GM23338 (cell line): ENCODE results near the gene F2RL2. TPM values are rescaled to one million over a fixed set of nuclear protein-coding genes. Genes with fewer than 3 reads are reported as not detected.

Experiments used
- ATAC-seq: fragments of 200-7000 bp; cut with Tn5 transposase; 3 replicates; pipeline ENCODE4 v1.9.1; 2020
- DNase-seq: peaks from one replicate; pipeline ENCODE4 v3.0.0-alpha.2; 2015; ENCODE audit warnings: low spot score
- H2AFZ ChIP-seq: fragments of 200-600 bp; sonication (generic); 2 replicates; pipeline ENCODE4 v1.8.0; 2016; ENCODE audit warnings: antibody characterized with exemption, mild to moderate bottlenecking, moderate library complexity
- H3F3A ChIP-seq: fragments of 200-600 bp; sonication (generic); replicated peaks from 2 replicates; pipeline ENCODE4 v1.8.0; 2017; ENCODE audit warnings: antibody characterized with exemption, mixed run types, low read depth
- H3K27ac ChIP-seq: fragments of 200-600 bp; sonication (generic); 2 replicates; pipeline ENCODE4 v1.6.1; 2016; ENCODE audit warnings: low read depth
- H3K27me3 ChIP-seq: fragments of 200-600 bp; sonication (generic); 2 replicates; pipeline ENCODE4 v1.8.0; 2016; ENCODE audit warnings: mild to moderate bottlenecking, mixed run types, moderate library complexity; ENCODE audit not compliant: insufficient read depth
- H3K36me3 ChIP-seq: fragments of 200-600 bp; sonication (generic); 2 replicates; pipeline ENCODE4 v1.8.0; 2016; ENCODE audit warnings: mild to moderate bottlenecking; ENCODE audit not compliant: insufficient read depth
- H3K4me1 ChIP-seq: fragments of 200-600 bp; sonication (generic); 2 replicates; pipeline ENCODE4 v1.8.0; 2016; ENCODE audit warnings: mild to moderate bottlenecking, moderate library complexity; ENCODE audit not compliant: insufficient read depth
- H3K4me2 ChIP-seq: fragments of 200-600 bp; sonication (generic); 2 replicates; pipeline ENCODE4 v1.7.1; 2017; ENCODE audit warnings: mixed run types
- H3K4me3 ChIP-seq: fragments of 200-600 bp; sonication (generic); 2 replicates; pipeline ENCODE4 v1.6.1; 2016; ENCODE audit warnings: mixed run types
- H3K79me2 ChIP-seq: fragments of 200-600 bp; sonication (generic); replicated peaks from 2 replicates; pipeline ENCODE4 v1.8.0; 2017; ENCODE audit warnings: mild to moderate bottlenecking; ENCODE audit not compliant: insufficient read depth
- H3K9me2 ChIP-seq: fragments of 200-600 bp; sonication (generic); 2 replicates; pipeline ENCODE4 v1.8.0; 2017; ENCODE audit not compliant: insufficient read depth
- H4K20me1 ChIP-seq: fragments of 200-600 bp; sonication (generic); replicated peaks from 2 replicates; pipeline ENCODE4 v1.8.0; 2017; ENCODE audit warnings: mild to moderate bottlenecking; ENCODE audit not compliant: insufficient read depth
- H3K27ac Mint-ChIP-seq: 2 replicates; pipeline ENCODE4 v1.8.0; 2020; ENCODE audit warnings: inconsistent platforms, mild to moderate bottlenecking, moderate library complexity, mixed read lengths
- H3K27me3 Mint-ChIP-seq: 3 replicates; pipeline ENCODE4 v1.8.0; 2022; ENCODE audit warnings: low read depth, mild to moderate bottlenecking, moderate library complexity, mixed read lengths, inconsistent platforms; ENCODE audit not compliant: insufficient read depth, poor library complexity
- H3K36me3 Mint-ChIP-seq: 3 replicates; pipeline ENCODE4 v1.8.0; 2021; ENCODE audit warnings: low read depth, mild to moderate bottlenecking, inconsistent platforms, moderate library complexity, mixed read lengths
- H3K4me1 Mint-ChIP-seq: 3 replicates; pipeline ENCODE4 v1.8.0; 2020; ENCODE audit warnings: mild to moderate bottlenecking, inconsistent platforms, mixed read lengths
- H3K4me3 Mint-ChIP-seq: 3 replicates; pipeline ENCODE4 v1.8.0; 2021; ENCODE audit warnings: moderate library complexity, mild to moderate bottlenecking, inconsistent platforms, mixed read lengths
- H3K9me3 Mint-ChIP-seq: 3 replicates; pipeline ENCODE4 v1.8.0; 2020; ENCODE audit warnings: moderate library complexity, mild to moderate bottlenecking, inconsistent platforms, mixed read lengths
- CREB1 ChIP-seq: fragments of 250-450 bp; sonication (Bioruptor Pico); IDR thresholded peaks from 2 replicates; pipeline ENCODE4 v1.5.0; 2020; ENCODE audit warnings: low read depth, mild to moderate bottlenecking, moderate library complexity
- EZH2phosphoT487 ChIP-seq: fragments of 200-600 bp; sonication (generic); IDR thresholded peaks from one replicate; pipeline ENCODE4 v1.8.1; 2018; ENCODE audit warnings: antibody characterized with exemption; ENCODE audit not compliant: unreplicated experiment
- JUNB ChIP-seq: IDR thresholded peaks from one replicate; pipeline ENCODE4 v1.6.1; 2016; ENCODE audit warnings: antibody characterized with exemption; ENCODE audit not compliant: unreplicated experiment
- NANOG ChIP-seq: IDR thresholded peaks from 2 replicates; pipeline ENCODE4 v1.6.1; 2016; ENCODE audit warnings: antibody characterized with exemption, borderline replicate concordance
- POLR2AphosphoS5 ChIP-seq: IDR thresholded peaks from 2 replicates; pipeline ENCODE4 v1.6.1; 2016; ENCODE audit warnings: antibody characterized with exemption, low read depth
- REST ChIP-seq: IDR thresholded peaks from one replicate; pipeline ENCODE4 v1.6.1; 2018; ENCODE audit warnings: antibody characterized with exemption; ENCODE audit not compliant: unreplicated experiment
- STAT1 ChIP-seq: IDR thresholded peaks from one replicate; pipeline ENCODE4 v1.6.1; 2016; ENCODE audit warnings: antibody characterized with exemption; ENCODE audit not compliant: unreplicated experiment
- ZNF114 ChIP-seq: fragments of 250-450 bp; sonication (Bioruptor Pico); IDR thresholded peaks from 2 replicates; pipeline ENCODE4 v1.5.0; 2020; ENCODE audit warnings: mild to moderate bottlenecking, moderate library complexity
- ZNF462 ChIP-seq: fragments of 250-450 bp; sonication (Bioruptor Pico); IDR thresholded peaks from 2 replicates; pipeline ENCODE4 v1.5.0; 2020; ENCODE audit warnings: mild to moderate bottlenecking, moderate library complexity
- polyA plus RNA-seq: library from polyadenylated mRNA; unstranded; fragments of >200 nt; fragmentation: Nextera tagmentation; extraction: Ambion mirVana; gene quantifications from 2 replicates; pipeline ENCODE4 v1.2.1, GENCODE V29; 2016
- total RNA-seq: library from RNA; depleted of rRNA; stranded (reverse); fragments of >200 nt; shearing (Covaris generic); gene quantifications from 2 replicates; pipeline ENCODE4 v1.2.3, GENCODE V29; 2014
- TF ChIP-seq, protein P1 (sequence below): IDR thresholded peaks from 2 replicates; pipeline ENCODE4 v1.6.1; 2016; ENCODE audit warnings: antibody characterized with exemption
- TF ChIP-seq, protein P2 (sequence below), 2 experiments: fragments of 200-600 bp in 1 of 2; sonication (generic) in 1 of 2; conservative IDR thresholded peaks; 2 replicates each; pipeline versions ENCODE4 v1.5.1 to v1.6.1; 2016 to 2017; ENCODE audit warnings: antibody characterized with exemption in 2 of 2, low read depth in 2 of 2, mild to moderate bottlenecking in 2 of 2, moderate library complexity in 1 of 2

F2RL2 gene
- total and polyA plus RNA-seq, 2 experiments from 2014 or later, result 0.42 to 0.70 TPM

GRCh38 chr5:76620166-76620565 lies 3.0 kb downstream of the F2RL2 start:
- H3K27me3 ChIP-seq, result no peaks in the 10 kb centered on the region
- DNase-seq, result no peak
- H3K9me2 ChIP-seq, result no peaks in the 10 kb centered on the region
- no peaks in the 10 kb centered on the region for H3K79me2 ChIP-seq
- no peak overlapping the region for H3K4me3 ChIP-seq
- Mint-ChIP-seq H3K27ac (peak overlapping the region; percentile 9; the same call in 1 of the 2 replicates), H3K27me3 (no peaks in the 10 kb centered on the region), H3K9me3 (no peaks in the 10 kb centered on the region), H3K36me3 (no peaks in the 10 kb centered on the region; the same call in 2 of the 3 replicates), H3K4me1 (peaks cover 30% of the 10 kb centered on the region), H3K4me3 (no peak overlapping the region)
- no peak overlapping the region for H3K27ac ChIP-seq
- H2AFZ ChIP-seq, result no peak overlapping the region
- no peak overlapping the region for H3K4me2 ChIP-seq
- H3K4me1 ChIP-seq, result peaks cover 16% of the 10 kb centered on the region; the same call in 1 of the 2 replicates
- no peak for ATAC-seq
- TF ChIP-seq ZNF114 (no peak), STAT1 (no peak), JUNB (no peak), REST (no peak), POLR2AphosphoS5 (no peak), CREB1 (CRISPR knock-in tag) (no peak), EZH2phosphoT487 (no peak), ZNF462 (CRISPR knock-in tag) (no peak), NANOG (no peak)
- TF ChIP-seq, protein P1, sequence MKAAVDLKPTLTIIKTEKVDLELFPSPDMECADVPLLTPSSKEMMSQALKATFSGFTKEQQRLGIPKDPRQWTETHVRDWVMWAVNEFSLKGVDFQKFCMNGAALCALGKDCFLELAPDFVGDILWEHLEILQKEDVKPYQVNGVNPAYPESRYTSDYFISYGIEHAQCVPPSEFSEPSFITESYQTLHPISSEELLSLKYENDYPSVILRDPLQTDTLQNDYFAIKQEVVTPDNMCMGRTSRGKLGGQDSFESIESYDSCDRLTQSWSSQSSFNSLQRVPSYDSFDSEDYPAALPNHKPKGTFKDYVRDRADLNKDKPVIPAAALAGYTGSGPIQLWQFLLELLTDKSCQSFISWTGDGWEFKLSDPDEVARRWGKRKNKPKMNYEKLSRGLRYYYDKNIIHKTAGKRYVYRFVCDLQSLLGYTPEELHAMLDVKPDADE, result no peak
- TF ChIP-seq, protein P2, sequence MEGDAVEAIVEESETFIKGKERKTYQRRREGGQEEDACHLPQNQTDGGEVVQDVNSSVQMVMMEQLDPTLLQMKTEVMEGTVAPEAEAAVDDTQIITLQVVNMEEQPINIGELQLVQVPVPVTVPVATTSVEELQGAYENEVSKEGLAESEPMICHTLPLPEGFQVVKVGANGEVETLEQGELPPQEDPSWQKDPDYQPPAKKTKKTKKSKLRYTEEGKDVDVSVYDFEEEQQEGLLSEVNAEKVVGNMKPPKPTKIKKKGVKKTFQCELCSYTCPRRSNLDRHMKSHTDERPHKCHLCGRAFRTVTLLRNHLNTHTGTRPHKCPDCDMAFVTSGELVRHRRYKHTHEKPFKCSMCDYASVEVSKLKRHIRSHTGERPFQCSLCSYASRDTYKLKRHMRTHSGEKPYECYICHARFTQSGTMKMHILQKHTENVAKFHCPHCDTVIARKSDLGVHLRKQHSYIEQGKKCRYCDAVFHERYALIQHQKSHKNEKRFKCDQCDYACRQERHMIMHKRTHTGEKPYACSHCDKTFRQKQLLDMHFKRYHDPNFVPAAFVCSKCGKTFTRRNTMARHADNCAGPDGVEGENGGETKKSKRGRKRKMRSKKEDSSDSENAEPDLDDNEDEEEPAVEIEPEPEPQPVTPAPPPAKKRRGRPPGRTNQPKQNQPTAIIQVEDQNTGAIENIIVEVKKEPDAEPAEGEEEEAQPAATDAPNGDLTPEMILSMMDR (conservative IDR thresholded peaks at IDR 0.05; ENCODE audit: low read depth in 2 of 2), result no peak
- no peaks in the 10 kb centered on the region for H4K20me1 ChIP-seq
- H3K36me3 ChIP-seq, result no peaks in the 10 kb centered on the region
- H3F3A ChIP-seq, result no peaks in the 10 kb centered on the region
